LNCaP clone FGC (cell line): Measurements from ENCODE around the gene IGFLR1.

Experiments used
- DNase-seq: peaks from one replicate; pipeline ENCODE4 v3.0.0-alpha.2; 2011; ENCODE audit warnings: low read depth
- H3K4me3 ChIP-seq: 2 replicates; pipeline ENCODE4 v1.5.1; 2011; ENCODE audit warnings: mild to moderate bottlenecking, low read depth, low read length, control low read depth
- TF ChIP-seq, protein P1 (sequence below): IDR thresholded peaks from 2 replicates; pipeline ENCODE4 v1.5.1; 2012; ENCODE audit warnings: mild to moderate bottlenecking; ENCODE audit not compliant: control insufficient read depth, insufficient read depth; ENCODE audit errors: extremely low read depth

IGFLR1 gene

DNA sequence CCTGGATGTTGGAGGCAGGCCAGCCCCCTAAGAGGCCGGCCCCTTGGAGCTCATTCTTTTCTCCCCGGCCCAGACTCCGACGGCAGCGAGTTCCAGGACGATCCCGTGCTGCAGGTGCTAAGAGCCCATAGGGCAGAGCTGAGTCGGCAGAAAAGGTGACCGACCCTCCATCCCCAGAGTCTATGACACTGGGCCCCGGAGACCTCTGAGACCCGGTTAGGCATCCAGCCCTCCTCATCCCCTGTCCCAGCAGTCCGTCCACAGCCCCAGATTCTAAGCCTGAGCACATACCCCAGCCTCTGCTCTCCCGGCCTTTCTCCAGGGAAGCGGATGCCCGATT lies 25.8 kb upstream of the IGFLR1 start:
- DNase-seq = no peak
- H3K4me3 ChIP-seq = no peak overlapping the region
- TF ChIP-seq, protein P1, sequence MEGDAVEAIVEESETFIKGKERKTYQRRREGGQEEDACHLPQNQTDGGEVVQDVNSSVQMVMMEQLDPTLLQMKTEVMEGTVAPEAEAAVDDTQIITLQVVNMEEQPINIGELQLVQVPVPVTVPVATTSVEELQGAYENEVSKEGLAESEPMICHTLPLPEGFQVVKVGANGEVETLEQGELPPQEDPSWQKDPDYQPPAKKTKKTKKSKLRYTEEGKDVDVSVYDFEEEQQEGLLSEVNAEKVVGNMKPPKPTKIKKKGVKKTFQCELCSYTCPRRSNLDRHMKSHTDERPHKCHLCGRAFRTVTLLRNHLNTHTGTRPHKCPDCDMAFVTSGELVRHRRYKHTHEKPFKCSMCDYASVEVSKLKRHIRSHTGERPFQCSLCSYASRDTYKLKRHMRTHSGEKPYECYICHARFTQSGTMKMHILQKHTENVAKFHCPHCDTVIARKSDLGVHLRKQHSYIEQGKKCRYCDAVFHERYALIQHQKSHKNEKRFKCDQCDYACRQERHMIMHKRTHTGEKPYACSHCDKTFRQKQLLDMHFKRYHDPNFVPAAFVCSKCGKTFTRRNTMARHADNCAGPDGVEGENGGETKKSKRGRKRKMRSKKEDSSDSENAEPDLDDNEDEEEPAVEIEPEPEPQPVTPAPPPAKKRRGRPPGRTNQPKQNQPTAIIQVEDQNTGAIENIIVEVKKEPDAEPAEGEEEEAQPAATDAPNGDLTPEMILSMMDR = no peak

DNA sequence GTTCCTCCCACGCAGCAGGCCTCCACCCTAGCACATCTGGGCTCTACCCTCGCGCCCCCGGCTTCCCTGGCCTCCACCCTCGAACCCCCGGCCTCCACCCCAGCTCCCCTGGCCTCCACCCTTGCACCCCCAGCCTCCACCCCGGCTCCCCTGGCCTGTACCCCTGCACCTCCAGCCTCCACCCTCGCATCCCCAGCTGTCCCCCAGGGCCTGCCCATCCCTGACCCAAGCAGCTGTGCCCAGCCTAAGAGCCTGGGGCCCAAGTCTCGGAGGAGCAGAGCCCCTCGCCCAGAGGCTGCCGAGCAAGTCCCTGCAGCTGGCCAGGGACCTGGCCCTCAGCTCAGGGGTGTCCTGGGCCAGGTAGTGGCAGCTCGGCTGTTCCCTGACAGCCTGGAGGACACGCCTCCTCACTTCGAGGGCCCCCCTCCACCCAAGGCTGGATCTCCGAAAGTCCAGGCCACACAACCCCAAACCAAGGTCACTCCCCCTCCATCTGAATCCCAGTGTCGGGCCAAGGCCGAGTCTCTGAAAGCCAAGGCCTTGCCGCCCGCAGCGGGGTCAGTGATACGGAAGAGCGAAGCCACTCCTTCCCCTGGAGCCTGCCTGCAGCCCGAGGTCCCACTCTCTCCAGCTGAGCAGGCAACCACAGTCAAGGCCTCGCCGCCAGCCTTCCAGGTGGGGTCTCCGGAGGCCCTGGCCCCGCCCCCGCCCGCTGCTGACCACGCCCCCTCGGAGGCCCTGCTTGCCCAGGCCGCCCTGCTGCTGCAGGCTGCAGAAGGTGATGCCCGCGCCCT lies 25.2 kb upstream of the IGFLR1 start:
- TF ChIP-seq, protein P1 = no peak
- no peak for DNase-seq
- no peak overlapping the region for H3K4me3 ChIP-seq

DNA sequence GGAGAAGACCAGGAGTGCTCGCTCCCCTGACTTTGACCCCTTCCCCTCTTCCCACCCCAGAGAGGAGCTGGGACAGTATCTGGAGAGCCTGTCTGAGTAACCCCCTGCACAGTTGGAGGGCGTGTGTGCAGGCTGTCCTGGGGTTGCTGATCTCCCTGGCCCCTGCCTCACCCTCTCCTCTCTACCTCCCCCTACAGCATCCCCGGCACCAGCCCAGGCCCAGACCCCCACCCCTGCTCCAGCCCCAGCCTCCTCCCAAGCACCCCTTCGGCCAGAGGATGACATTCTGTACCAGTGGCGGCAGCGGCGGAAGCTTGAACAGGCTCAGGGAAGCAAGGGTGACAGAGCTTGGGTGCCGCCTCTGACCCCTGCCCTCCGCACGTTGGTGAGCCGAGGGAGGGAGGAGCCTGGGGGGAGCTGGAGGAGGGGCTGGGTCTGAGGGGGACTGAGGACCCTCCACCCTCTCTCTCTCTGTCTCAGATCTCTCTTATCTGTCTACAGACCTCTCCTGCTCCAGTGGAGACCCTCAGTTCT lies 24.4 kb upstream of the IGFLR1 start:
- TF ChIP-seq, protein P1 = no peak
- no peak overlapping the region for H3K4me3 ChIP-seq
- no peak for DNase-seq

DNA sequence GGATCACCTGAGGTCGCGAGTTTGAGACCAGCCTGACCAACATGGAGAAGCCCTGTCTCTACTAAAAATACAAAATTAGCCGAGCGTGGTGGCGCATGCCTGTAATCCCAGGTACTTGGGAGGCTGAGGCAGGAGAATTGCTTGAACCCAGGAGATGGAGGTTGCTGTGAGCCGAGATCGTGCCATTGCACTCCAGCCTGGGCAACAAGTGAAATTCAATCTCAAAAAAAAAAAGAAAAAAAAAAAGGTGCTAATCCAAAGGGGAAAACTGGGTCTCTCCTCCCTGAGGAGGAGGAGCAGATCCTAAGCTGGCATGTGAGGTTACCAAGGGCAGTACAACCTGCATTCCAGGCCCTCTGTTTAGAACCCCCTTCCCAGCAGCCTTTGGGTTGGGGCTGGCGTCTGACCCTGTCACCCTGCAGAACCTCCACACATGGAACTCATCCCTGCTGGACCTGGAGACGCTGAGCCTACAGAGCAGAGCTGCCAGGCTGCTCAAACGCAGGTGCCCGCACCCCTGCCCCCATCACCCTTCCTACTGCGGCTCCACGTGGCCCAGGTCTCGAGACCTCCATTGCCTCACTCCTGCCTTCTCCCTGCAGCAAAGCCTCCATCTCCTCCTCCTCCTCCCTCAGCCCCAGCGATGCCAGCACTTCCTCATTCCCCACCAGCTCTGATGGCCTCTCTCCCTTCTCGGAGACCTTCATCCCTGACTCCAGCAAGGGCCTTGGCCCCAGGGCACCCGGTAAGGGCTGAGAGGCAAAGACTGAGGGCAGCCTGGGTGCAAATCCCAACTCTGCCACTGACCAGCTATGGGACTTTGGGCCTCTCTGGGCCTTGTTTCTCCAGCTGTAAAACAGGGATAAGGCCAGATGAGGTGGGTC lies 22.4 kb upstream of the IGFLR1 start:
- H3K4me3 ChIP-seq = no peak overlapping the region
- DNase-seq = no peak
- TF ChIP-seq, protein P1 = no peak

DNA sequence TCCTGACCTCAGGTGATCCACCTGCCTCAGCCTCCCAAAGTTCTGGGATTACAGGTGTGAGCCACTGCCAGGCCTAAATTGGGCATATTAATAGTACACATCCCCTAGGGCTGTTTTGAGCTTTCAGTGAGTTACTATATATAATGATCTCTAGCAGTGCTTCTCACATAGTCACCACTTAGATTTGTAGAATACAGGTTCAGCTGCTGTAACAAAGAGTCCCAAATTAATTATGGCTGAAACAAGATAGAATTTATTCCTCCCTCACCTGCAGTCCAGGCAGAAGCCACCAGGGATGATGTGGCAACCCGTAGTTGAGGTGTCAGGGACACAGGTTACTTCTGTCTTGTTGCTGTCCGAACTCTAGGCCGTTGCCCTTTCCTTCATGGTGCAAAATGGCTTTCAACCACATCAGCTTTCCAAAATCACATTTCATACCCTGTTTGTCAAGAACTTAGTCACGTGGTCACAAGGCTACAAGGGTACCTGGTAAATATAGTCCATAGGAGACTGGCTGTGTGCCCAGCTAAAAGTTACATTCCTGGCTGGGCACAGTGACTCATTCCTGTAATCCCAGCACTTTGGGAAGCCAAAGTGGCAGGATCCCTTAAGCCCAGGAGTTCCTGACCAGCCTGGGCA lies 18.6 kb upstream of the IGFLR1 start:
- no peak overlapping the region for H3K4me3 ChIP-seq
- TF ChIP-seq, protein P1 = no peak
- DNase-seq = no peak

DNA sequence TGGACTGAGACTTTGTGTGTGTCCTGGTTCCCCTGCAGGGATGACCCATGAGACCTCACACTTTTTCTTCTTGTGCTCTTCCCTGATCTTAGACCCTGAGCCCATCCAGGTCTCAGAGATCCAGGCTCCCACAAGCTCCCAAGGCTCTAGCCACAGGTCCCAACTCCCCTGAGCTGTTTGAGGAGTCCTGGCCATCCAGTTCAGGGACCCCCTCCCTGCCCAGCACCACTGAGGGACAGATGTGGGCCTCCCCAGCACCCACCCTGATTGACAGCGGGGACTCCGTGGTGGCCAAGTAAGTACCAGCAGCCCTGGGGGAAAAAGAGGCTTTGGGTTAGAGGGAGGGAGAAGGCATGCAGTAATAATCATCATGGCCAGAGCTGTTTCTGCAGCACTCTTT lies 17.4 kb upstream of the IGFLR1 start:
- TF ChIP-seq, protein P1 = no peak
- no peak overlapping the region for H3K4me3 ChIP-seq

More for the DNA sequence above, 17.4 kb upstream of the IGFLR1 start:
- no peak for DNase-seq
